Rectal smooth muscle tissue (tissue), 1 donor: Measurements from ENCODE around the gene IGFBP6.

Experiments
- H3K27ac ChIP-seq: one replicate; pipeline ENCODE4 v1.7.0; 2013; ENCODE audit warnings: low read depth, low read length, inconsistent platforms
- H3K27me3 ChIP-seq: one replicate; pipeline ENCODE4 v1.7.0; 2013; ENCODE audit warnings: low read length; ENCODE audit not compliant: control insufficient read depth, insufficient read depth
- H3K36me3 ChIP-seq: one replicate; pipeline ENCODE4 v1.7.0; 2013; ENCODE audit warnings: low read length; ENCODE audit not compliant: control insufficient read depth, insufficient read depth
- H3K4me1 ChIP-seq: one replicate; pipeline ENCODE4 v1.7.0; 2013; ENCODE audit warnings: low read length; ENCODE audit not compliant: control insufficient read depth, insufficient read depth
- H3K4me3 ChIP-seq: one replicate; pipeline ENCODE4 v1.7.0; 2013; ENCODE audit warnings: low read length
- H3K9ac ChIP-seq: one replicate; pipeline ENCODE4 v1.7.0; 2013; ENCODE audit warnings: low read length

IGFBP6 gene

GRCh38 chr12:53069621-53070410, 27.7 kb upstream of the IGFBP6 start:
- Histone ChIP-seq H3K4me1 (peaks cover 18% of the 10 kb centered on the region), H3K9ac (no peak overlapping the region), H3K27ac (no peak overlapping the region), H3K4me3 (no peak overlapping the region), H3K27me3 (no peaks in the 10 kb centered on the region), H3K36me3 (peaks cover 23% of the 10 kb centered on the region)

- Histone ChIP-seq H3K27me3 (no peaks in the 10 kb centered on the region), H3K36me3 (peaks cover 24% of the 10 kb centered on the region), H3K4me1 (peaks cover 18% of the 10 kb centered on the region), H3K9ac (no peak overlapping the region), H3K4me3 (no peak overlapping the region), H3K27ac (peak overlapping the region; percentile 10)
Measured at GRCh38 chr12:53070877-53071492, 26.5 kb upstream of the IGFBP6 start.

GRCh38 chr12:53071591-53072551, 25.6 kb upstream of the IGFBP6 start:
- H3K4me3 ChIP-seq, result no peak overlapping the region
- peaks cover 18% of the 10 kb centered on the region for H3K4me1 ChIP-seq
- no peaks in the 10 kb centered on the region for H3K27me3 ChIP-seq
- H3K9ac ChIP-seq, result no peak overlapping the region
- H3K27ac ChIP-seq, result peak overlapping the region; percentile 26
- peaks cover 27% of the 10 kb centered on the region for H3K36me3 ChIP-seq

GRCh38 chr12:53073881-53074280, 23.6 kb upstream of the IGFBP6 start:
- no peak overlapping the region for H3K4me3 ChIP-seq
- H3K9ac ChIP-seq, result no peak overlapping the region
- peaks cover 24% of the 10 kb centered on the region for H3K36me3 ChIP-seq
- no peaks in the 10 kb centered on the region for H3K27me3 ChIP-seq
- no peak overlapping the region for H3K27ac ChIP-seq
- H3K4me1 ChIP-seq, result peaks cover 24% of the 10 kb centered on the region

DNA sequence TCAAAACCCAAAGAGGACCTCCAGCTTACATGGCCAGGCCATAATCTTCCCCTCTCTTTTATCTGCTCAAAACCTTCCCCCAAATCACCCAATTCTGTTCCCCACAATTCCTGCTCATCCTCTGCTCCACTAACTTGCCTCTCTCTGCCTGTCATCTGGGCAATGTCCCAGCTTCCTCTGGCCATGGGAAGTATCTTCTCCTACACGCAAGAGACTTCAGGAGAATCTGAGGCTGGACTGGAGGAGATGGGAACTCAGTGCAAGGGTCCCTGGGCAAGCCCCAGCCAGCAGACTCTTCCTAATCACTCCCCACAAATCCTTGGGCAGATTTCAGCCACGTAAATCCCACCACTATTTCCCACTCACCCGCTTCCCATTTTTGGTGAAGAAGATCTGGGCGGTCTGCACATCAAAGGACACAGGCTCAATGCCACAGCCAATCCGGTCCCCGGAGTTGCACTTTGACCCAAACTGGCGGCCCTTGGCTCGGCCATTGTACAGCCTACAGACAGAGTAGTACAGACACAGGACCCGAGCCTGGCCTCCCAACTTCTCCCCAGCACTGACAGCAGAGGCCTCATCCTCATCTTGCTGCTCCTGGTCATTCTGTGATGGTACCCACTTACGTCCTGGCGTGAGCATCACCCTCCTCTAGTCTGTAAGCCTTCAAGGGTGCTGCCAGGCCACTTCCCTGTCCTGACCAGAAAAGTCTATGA, 23.0 kb upstream of the IGFBP6 start:
- no peaks in the 10 kb centered on the region for H3K27me3 ChIP-seq
- no peak overlapping the region for H3K27ac ChIP-seq
- H3K4me3 ChIP-seq, result no peak overlapping the region
- H3K4me1 ChIP-seq, result peaks cover 24% of the 10 kb centered on the region
- peaks cover 24% of the 10 kb centered on the region for H3K36me3 ChIP-seq
- H3K9ac ChIP-seq, result no peak overlapping the region

GRCh38 chr12:53074999-53075370, 22.5 kb upstream of the IGFBP6 start:
- no peak overlapping the region for H3K9ac ChIP-seq
- no peaks in the 10 kb centered on the region for H3K27me3 ChIP-seq
- H3K27ac ChIP-seq, result no peak overlapping the region
- H3K4me3 ChIP-seq, result no peak overlapping the region
- H3K36me3 ChIP-seq, result peaks cover 24% of the 10 kb centered on the region
- H3K4me1 ChIP-seq, result peaks cover 26% of the 10 kb centered on the region

DNA sequence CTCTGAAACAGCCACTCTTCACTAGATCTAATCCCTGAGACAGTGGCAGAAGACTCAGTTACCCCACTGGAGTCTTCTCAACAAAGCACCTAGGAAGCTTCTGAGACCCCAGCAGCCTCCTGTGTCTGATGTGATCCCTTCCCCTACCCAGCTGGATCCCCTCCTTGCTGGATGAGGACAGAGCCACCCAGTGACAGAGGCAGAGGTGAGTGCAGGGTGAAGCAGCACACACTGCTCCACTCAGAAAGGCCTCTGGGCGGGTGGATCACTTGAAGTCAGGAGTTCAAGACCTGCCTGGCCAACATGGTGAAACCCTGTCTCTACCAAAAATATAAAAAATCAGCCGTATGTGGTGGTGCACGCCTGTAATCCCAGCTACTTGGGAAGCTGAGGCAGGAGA, 21.0 kb upstream of the IGFBP6 start:
- H3K9ac ChIP-seq, result no peak overlapping the region
- H3K4me3 ChIP-seq, result no peak overlapping the region
- no peak overlapping the region for H3K27ac ChIP-seq
- H3K36me3 ChIP-seq, result peaks cover 15% of the 10 kb centered on the region
- no peaks in the 10 kb centered on the region for H3K27me3 ChIP-seq
- peaks cover 22% of the 10 kb centered on the region for H3K4me1 ChIP-seq

DNA sequence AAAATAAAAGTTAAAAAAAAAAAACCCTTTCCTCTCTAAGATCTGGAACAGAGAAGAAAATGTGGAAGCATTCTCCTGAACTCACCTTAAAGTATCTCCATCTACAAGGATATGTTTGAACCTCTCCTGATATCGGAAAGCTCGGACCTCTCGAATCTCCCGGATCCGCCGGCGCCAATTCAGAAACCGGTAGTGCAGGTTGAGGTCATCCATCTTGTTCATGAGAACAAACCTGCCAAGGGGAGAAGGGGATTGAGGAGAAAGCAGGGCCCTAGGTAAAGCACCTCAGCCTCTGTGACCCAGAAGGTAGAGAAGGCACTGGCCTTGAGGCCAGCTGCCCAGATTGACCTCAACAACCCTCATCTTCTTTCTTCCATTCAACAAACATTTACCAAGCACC, 20.4 kb upstream of the IGFBP6 start:
- Histone ChIP-seq H3K9ac (no peak overlapping the region), H3K27me3 (no peaks in the 10 kb centered on the region), H3K4me3 (no peak overlapping the region), H3K4me1 (peaks cover 17% of the 10 kb centered on the region), H3K27ac (no peak overlapping the region), H3K36me3 (peaks cover 15% of the 10 kb centered on the region)

DNA sequence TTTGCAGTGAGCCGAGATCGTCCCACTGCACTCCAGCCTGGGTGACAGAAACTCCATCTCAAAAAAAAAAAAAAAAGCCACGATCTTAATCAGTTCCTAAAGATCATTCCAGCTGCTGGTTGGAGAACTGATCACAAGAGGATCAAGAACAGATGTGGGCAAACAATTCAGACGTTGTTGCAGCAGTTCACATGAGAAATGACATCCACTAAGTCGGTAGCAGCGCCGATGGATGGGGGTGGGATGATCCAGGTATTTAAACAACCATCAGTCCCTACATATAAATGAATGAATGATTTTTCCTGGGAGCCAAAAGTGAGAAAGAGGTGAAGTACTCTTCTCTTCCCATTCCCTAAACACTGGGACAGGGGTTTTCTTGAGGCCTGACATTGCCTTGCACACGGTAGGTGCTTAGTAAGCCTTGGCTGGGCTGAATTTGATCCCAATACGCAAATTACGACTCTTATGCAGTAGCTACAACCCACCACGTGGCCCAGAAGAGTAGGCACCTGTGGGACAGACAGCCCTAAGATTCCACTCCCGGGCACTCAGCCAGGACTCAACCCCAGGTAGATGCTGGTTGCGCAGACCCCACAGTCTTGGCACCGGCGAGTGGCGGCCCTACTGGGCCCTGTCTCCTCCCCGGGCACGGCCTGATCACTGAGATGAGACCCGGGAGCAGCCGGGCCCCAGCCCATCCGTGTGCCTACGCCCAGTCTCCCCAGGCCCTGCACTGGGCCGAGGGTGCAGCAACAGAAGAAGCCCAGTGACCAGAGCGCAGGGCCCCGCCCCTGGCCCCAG, 18.8 kb upstream of the IGFBP6 start:
- peak overlapping the region; percentile 67 for H3K9ac ChIP-seq
- peaks cover 15% of the 10 kb centered on the region for H3K36me3 ChIP-seq
- H3K27me3 ChIP-seq, result no peaks in the 10 kb centered on the region
- peak overlapping the region; percentile 86 for H3K27ac ChIP-seq
- peaks cover 11% of the 10 kb centered on the region for H3K4me1 ChIP-seq
- H3K4me3 ChIP-seq, result peak overlapping the region; percentile 91

DNA sequence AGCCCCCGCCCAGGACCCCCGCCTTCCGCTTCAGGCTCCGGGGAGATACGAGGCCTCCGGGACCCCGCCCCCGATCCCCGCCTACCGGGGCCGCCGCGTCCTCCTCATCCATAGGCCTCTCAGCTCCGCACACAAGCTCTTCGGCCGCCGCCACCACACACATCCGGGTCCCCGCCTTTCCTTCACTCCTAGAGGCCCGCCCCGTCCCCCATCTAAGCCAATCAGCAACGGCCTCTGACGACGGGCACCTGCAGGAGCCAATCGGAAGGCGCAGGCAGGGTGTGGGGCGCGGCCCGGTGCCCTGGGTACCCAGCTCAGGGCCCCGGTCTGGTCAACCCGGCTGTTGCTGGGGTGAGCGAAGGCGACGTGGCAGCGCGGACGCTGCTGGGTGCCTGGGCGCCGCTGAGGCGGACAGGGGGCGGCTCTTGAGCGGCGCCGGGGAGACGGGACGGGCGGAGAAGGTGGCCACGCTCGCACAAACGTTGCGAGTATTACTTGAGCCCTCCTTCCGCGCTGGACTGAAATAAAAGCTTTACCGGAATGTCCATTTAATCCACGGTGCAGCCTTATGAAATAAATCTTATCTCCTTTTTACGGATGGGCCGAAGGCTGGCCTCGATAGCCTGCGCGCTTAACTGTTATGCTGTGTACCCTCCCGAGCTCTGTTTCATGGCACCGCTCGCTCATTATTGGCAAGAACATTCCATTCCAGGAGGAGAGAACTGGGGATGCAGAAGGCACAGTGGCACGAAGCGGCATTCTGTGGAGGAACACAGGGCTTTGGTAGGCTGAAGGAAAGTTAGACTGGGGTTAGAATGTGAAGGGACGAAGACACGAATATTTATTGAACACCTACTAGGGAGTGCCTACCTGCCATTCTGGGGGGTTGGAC, 18.0 kb upstream of the IGFBP6 start, which contains the start of gene SPRYD3:
SPRYD3 (minus strand) TSS at position 165 of the 892 bp plus-strand sequence; CDS start at position 108, 57 bp downstream.
- Histone ChIP-seq H3K36me3 (peaks cover 15% of the 10 kb centered on the region), H3K27me3 (no peaks in the 10 kb centered on the region), H3K27ac (peak within 1 kb of the TSS; percentile 86), H3K4me3 (peak within 1 kb of the TSS; percentile 91), H3K4me1 (peaks cover 8% of the 10 kb centered on the region), H3K9ac (peak within 1 kb of the TSS; percentile 78)
